ENCODE measurements around the gene OPHN1.
"Not testable (repeated sequence)": the region's sequence is repeated elsewhere in the genome, so short reads cannot be mapped to it uniquely, and the experiment has no call there.

The OPHN1 gene

GRCh38 chrX:68421636-68422035 lies 11.7 kb downstream of the OPHN1 start:
- no peak for DNase-seq (ENCODE audit: low spot score)

- DNase-seq (ENCODE audit: low spot score), result no peak
Measured at GRCh38 chrX:68420559-68420958, 12.7 kb downstream of the OPHN1 start.

- DNase-seq (ENCODE audit: low spot score), result no peak
Measured at GRCh38 chrX:68419975-68420374, 13.3 kb downstream of the OPHN1 start.

- no peak for DNase-seq (ENCODE audit: low spot score)
Measured at GRCh38 chrX:68417651-68418050, 15.6 kb downstream of the OPHN1 start.

GRCh38 chrX:68416592-68416991 lies 16.7 kb downstream of the OPHN1 start:
- no peak for DNase-seq (ENCODE audit: low spot score)

GRCh38 chrX:68415316-68415715 lies 18.0 kb downstream of the OPHN1 start:
- DNase-seq (ENCODE audit: low spot score), result no peak

- DNase-seq (ENCODE audit: low spot score), result no peak
Measured at GRCh38 chrX:68413254-68413653, 20.0 kb downstream of the OPHN1 start.

GRCh38 chrX:68411729-68412128 lies 21.6 kb downstream of the OPHN1 start:
- no peak for DNase-seq (ENCODE audit: low spot score)

GRCh38 chrX:68409194-68409593 lies 24.1 kb downstream of the OPHN1 start:
- no peak for DNase-seq (ENCODE audit: low spot score)

- DNase-seq (ENCODE audit: low spot score), result no peak
Measured at GRCh38 chrX:68403522-68403921, 29.8 kb downstream of the OPHN1 start.

- DNase-seq (ENCODE audit: low spot score), result no peak
Measured at GRCh38 chrX:68403038-68403437, 30.3 kb downstream of the OPHN1 start.

GRCh38 chrX:68402094-68402493 lies 31.2 kb downstream of the OPHN1 start:
- no peak for DNase-seq (ENCODE audit: low spot score)

- DNase-seq (ENCODE audit: low spot score), result no peak
Measured at GRCh38 chrX:68398291-68398690, 35.0 kb downstream of the OPHN1 start.

- DNase-seq (ENCODE audit: low spot score), result no peak
Measured at GRCh38 chrX:68396953-68397352, 36.3 kb downstream of the OPHN1 start.

- DNase-seq (ENCODE audit: low spot score), result not testable (repeated sequence)
Measured at GRCh38 chrX:68389419-68389960, 43.8 kb downstream of the OPHN1 start.

- no peak for DNase-seq (ENCODE audit: low spot score)
Measured at GRCh38 chrX:68387776-68388175, 45.5 kb downstream of the OPHN1 start.

- DNase-seq (ENCODE audit: low spot score), result no peak
Measured at GRCh38 chrX:68383540-68383939, 49.8 kb downstream of the OPHN1 start.

GRCh38 chrX:68377579-68377978 lies 55.7 kb downstream of the OPHN1 start:
- DNase-seq (ENCODE audit: low spot score), result not testable (repeated sequence)

GRCh38 chrX:68376373-68376772 lies 56.9 kb downstream of the OPHN1 start:
- no peak for DNase-seq (ENCODE audit: low spot score)

GRCh38 chrX:68375803-68376202 lies 57.5 kb downstream of the OPHN1 start:
- no peak for DNase-seq (ENCODE audit: low spot score)

- no peak for DNase-seq (ENCODE audit: low spot score)
Measured at GRCh38 chrX:68372665-68373064, 60.6 kb downstream of the OPHN1 start.

GRCh38 chrX:68369559-68369958 lies 63.7 kb downstream of the OPHN1 start:
- DNase-seq (ENCODE audit: low spot score), result no peak

GRCh38 chrX:68365341-68365740 lies 68.0 kb downstream of the OPHN1 start:
- DNase-seq (ENCODE audit: low spot score), result no peak

GRCh38 chrX:68363984-68364383 lies 69.3 kb downstream of the OPHN1 start:
- no peak for DNase-seq (ENCODE audit: low spot score)

- no peak for DNase-seq (ENCODE audit: low spot score)
Measured at GRCh38 chrX:68358679-68359078, 74.6 kb downstream of the OPHN1 start.

Data from NAMALWA (cell line).